D341Med (cell line): ENCODE data around the gene ZNF35.
"Not testable (repeated sequence)": the region's sequence is repeated elsewhere in the genome, so short reads cannot be mapped to it uniquely, and the experiment has no call there.

Experiments used
- DNase-seq: peaks from one replicate; pipeline ENCODE4 v3.0.0; 2012; ENCODE audit warnings: low spot score

The ZNF35 gene

DNA sequence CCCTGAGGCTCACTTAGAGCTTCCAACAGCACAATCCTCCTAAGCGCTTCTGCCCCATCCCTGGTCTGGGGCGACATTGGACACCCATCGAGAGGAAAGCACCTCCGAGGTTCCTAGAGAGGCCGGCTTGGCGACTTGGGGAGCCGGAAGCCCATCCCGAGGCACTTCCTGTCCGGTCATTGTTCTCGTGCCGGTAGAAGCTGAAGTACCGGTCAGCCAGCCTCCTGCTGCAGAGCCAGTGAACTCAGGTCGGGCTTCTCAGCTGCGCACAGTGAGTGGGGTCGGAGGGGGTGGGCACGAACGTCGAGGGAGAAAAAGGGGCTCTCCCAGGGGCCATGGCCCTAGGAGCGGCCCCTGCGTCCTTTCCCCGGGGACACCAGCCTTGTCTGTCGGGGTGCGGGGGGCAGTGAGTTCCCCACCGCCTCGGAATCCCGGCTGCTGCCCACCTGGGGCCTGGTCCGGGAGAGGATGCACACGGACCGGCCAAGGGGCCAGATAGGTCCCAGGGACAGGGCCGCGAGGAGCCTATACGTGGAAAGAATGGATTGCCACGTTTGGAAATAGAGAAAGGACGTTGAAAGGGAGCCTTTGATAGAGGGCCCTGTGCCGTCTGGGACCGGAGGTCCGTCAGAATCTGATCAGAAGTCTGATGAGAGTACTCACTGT, at the start of gene ZNF35:
ZNF35 (plus strand) TSS at position 169 of the 666 bp plus-strand sequence. CDS start 2,336 bp downstream, outside the sequence.
- peak; percentile 91 for DNase-seq

DNA sequence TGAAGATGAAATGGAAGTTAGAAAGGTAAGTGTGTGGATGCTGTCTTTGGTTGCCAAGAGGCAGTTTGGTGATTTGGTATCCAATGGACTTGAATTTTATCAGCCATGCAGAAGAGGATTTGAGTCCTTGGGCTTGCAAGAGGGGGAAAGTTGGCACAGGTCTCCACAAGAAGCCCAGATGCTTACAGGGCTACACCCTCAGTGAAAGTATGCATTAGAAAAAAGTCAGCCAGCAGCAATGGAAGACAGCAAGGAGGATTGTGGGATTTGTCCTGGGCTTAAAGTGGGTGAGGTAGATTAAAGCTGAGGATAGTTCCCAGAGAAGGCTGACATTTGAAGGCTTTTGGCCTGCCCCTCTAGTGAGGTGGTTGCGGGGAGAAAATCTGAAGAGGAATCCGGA, 46.8 kb upstream of the ZNF35 start:
- DNase-seq, result no peak

DNA sequence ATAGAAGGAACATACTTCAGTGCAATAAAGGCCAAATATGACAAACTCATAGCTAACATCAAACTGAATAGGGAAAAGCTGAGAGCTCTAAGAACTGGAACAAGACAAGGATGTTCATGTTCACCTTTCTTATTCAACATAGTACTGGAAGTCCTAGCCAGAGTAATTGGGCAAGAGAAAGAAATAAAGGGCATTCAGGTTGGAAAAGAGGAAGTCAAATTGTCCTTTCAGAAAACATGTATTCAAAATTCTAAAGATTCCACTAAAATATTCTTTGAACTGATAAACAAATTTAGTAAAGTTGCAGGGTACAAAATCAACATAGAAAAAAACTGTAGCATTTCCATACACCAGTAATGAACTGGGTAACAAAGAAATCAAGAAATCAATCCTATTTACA, 35.9 kb upstream of the ZNF35 start:
- no peak for DNase-seq

DNA sequence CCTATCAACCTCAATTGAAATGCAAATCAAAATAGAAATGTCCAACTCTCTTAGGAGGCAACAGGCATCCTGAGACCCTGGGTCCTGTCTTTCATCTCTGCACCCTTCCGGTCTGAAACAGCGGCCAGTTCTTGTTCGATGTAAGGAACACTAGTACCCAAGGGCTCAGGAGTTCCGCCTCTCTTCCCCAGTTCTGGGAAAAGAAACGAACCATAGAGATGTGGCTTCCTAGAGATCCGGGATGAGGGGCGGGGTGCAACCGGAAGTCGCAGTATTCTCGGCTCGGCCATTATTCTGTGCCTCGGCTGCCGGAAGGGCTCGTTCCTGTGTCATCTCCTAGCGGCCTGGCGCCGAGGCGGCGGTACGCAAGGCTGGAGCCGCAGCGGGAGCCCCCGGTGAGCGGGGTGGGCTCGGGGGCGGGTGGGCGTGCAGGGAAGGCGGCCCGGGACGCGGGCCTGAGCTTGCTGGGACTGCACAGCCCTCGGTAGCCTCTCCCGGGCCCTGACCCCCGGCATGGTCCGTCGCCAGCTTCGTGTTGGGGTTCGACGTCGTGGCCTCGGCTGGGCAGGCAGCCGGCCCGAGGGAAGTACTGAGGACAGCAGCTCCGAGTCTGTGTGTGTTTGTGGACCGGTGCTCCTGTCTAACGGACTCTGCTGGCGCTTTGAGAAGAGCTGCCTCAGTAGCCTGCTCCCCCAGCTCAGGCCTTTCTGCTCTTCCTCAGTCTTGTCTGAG, 23.6 kb upstream of the ZNF35 start, which contains the start of gene ZNF197:
ZNF197 (plus strand) TSS at position 288 of the 732 bp plus-strand sequence. CDS start 4,119 bp downstream, outside the sequence.
- DNase-seq, result peak; percentile 93

DNA sequence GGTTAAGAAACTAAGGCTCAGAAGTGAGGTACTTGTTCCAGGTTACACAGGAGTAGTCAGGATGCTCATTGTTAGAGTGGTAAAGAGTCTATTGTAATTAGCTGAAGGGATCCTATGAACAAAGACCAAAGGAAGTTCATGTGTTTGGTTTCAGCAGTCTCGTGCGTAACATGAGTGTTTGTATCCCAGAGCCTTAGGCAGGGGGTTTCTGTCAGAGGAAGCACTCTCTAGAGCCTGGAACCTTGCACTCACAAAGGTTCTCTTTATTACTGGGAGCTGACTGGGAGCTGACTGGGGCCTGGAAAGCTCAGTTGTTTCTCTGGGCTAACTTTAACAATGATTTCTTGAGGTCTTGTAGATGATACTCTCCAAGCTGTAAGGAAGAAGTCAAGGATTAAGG, 19.8 kb upstream of the ZNF35 start:
- no peak for DNase-seq

DNA sequence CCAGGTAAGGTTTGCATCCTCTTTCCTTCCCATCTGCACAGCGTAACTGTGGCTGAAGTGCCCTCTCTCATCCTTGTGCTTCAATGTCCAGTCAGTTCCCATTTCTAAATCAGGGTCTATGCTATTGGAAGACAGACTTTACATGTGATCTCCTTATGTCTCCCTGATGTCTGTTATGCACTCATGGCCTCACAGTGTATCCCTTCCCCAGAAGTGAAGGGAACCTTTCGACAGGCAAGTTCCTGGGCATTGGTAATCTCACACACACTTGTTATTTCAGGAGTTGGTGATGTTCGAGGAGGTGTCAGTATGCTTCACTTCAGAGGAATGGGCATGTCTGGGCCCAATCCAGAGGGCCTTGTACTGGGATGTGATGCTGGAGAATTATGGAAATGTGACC, 16.3 kb upstream of the ZNF35 start:
- no peak for DNase-seq

DNA sequence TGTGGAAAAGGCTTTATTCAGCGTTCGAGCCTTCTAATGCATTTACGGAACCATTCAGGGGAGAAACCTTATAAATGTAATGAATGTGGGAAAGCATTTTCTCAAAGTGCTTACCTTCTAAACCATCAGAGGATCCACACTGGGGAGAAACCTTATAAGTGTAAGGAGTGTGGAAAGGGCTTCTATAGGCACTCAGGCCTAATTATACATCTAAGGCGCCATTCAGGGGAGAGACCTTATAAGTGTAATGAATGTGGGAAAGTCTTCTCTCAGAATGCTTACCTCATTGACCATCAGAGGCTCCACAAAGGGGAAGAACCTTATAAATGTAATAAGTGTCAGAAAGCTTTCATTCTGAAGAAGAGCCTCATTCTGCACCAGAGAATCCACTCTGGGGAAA, 6.2 kb upstream of the ZNF35 start:
- DNase-seq, result no peak

DNA sequence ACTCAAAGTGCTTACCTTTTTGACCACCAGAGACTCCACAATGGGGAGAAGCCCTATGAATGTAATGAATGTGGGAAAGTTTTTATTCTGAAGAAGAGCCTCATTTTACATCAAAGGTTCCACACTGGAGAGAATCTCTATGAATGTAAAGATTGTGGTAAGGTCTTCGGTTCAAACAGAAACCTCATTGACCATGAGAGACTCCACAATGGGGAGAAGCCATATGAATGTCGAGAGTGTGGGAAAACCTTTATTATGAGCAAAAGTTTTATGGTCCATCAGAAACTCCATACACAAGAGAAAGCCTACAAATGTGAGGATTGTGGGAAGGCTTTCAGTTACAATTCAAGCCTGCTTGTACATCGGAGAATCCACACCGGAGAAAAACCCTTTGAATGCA, 5.5 kb upstream of the ZNF35 start:
- DNase-seq, result no peak

DNA sequence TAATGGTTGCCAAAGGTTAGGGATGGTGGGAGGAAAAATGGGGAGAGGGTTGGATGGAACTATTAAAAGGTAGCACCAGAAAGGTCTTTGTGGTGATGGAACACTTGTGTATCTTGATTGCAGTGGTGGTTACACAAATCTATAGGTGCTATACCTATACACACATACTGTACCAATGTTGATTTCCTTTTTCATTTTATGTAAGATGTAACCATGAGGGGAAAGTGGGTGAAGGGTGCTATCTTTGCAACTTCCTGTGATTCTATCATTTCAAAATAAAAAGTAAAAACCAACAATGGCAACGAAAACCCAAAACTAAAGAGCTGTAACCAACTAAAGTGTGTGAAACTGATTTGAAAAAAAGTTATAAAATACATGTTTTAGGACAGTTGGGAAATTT, 761 bp upstream of the ZNF35 start:
- no peak for DNase-seq

DNA sequence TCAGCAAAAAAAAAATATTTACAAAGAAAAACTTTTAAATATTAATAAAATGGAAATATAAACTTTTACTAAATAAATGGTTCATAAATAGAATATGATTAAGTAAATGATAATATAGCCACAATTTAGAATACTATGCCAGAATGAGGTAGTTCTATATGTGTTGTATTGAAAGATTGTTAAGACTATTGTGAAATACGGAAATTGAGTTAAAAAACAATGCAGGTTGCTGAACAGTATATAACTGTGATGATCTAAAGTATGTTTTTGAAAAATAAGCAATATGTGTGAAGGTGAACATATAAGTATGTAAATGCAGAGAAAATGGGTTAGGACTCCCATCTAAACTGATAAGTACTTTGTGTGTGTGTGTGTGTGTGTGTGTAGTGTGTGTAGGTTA, 1.2 kb downstream of the ZNF35 start:
- no peak for DNase-seq

DNA sequence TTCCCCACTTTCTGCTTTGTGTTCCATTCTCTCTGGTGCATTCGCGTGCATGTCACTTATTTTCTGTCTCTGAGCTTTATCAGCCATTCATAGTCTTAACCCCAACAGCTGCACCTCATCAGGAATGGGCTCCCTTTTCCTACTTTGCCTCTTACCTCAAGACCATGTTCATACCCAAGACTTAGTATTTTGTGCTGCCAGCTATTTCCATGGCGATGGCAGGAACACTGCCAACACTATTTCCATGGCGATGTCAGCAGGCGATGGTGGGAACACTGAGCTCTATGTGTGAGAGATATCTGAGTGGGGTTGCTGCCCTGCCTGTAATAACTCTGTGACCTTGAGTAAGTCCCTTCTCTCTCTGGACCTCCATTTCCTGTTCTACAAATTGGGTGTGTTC, 5.5 kb downstream of the ZNF35 start:
- DNase-seq, result no peak

DNA sequence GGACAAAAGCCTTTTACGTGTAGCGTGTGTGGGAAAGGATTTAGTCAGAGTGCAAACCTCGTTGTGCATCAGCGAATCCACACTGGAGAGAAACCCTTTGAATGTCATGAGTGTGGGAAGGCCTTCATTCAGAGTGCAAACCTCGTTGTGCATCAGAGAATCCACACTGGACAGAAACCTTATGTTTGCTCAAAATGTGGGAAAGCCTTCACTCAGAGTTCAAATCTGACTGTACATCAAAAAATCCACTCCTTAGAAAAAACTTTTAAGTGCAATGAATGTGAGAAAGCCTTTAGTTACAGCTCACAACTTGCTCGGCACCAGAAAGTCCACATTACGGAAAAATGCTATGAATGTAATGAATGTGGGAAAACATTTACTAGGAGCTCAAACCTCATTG, 10.5 kb downstream of the ZNF35 start:
- DNase-seq, result no peak

DNA sequence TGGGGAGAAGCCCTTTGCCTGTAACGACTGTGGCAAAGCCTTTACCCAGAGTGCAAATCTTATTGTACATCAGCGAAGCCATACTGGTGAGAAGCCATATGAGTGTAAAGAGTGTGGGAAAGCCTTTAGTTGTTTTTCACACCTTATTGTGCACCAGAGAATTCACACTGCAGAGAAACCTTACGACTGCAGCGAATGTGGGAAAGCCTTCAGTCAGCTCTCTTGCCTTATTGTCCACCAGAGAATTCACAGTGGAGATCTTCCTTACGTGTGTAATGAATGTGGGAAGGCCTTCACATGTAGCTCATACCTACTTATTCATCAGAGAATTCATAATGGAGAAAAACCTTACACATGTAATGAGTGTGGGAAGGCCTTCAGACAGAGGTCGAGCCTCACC, 10.9 kb downstream of the ZNF35 start:
- no peak for DNase-seq

DNA sequence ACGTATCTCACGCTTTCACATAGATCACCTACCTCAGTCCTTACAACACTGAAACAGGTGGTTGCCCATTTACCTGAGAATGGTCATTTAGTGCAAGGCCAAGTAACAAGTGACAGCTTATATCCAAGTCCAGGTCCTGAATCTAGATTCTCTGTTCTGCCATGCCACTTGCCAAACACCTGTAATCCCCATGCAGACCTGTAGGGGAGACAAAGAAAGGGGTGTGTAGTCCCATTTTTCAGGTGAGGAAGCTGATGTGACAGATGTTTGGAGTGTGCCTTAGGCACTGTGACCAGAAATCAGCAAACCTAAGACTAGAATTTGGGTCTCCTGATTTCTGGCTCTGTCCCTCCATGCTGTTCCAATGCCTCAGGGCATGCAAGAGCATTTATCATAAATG, 12.7 kb downstream of the ZNF35 start:
- no peak for DNase-seq

DNA sequence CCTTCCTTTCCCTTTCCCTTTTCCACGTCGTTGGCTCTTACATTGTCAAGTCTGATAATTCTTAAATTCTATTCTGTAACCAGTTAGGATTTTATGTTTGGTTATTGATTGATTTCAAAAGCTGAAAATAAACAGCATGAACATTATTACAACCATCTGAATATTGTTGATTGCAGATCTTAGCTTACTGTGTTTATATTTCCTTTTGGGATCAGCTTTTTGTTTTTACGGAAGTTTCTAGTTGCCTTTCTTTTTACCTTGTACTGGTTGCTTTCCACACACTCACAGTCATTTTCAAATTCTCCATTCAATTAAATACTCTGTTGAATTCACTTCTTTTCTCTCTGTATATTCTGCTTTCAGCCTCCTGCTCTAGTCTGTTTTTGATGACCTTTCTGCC, 16.6 kb downstream of the ZNF35 start:
- no peak for DNase-seq

DNA sequence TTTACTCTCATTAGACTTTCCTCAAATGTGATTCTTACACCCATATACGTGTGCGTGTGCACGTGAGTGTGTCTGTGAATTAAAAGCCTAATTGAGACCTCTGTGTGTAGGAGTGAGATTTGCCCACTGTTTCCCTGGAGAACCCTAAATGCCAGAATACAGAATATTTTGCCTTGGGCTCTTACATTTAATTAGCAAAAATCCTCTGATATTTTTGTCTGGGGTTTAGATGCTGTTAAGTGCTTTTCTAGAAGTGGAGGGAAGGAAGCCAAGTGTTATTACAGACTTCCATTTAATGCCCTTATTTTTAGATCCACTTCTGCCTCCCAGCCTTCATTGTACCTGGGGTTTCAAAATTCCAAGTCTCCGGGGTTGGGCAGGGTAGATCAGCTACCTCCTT, 17.8 kb downstream of the ZNF35 start:
- no peak for DNase-seq

DNA sequence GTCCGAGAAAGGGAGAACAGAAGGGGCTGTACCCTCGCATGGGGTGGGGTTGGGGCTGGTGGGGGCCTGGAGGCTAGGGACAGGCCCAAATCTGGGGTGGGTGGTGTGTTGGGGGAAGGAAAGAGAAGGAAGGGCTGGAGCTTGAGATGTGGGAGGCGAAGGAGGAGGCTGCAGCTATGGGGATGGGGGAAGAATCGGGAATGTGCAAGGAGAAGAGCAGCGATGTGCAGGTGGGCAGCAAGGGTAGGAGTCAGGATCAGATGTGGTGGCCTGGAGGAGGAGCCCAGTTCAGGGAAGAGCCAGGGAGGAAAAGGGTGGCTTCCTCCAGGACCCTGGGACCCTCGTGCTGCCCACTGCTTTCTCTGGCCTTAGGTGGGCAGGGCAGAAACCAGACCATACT, 21.2 kb downstream of the ZNF35 start:
- DNase-seq, result no peak

DNA sequence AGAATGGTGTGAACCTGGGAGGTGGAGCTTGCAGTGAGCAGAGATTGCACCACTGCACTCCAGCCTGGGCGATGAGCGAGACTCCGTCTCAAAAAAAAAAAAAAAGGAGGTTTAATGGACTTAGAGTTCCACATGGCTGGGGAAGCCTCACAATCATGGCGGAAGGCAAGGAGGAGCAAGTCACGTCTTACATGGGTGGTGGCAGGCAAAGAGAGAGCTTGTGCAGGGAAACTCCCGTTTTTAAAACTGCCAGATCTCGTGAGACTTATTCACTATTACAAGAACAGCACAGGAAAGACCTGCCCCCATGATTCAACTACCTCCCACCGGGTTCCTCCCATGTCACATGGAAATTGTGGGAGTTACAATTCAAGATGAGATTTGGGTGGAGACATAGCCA, 24.9 kb downstream of the ZNF35 start:
- DNase-seq, result not testable (repeated sequence)

DNA sequence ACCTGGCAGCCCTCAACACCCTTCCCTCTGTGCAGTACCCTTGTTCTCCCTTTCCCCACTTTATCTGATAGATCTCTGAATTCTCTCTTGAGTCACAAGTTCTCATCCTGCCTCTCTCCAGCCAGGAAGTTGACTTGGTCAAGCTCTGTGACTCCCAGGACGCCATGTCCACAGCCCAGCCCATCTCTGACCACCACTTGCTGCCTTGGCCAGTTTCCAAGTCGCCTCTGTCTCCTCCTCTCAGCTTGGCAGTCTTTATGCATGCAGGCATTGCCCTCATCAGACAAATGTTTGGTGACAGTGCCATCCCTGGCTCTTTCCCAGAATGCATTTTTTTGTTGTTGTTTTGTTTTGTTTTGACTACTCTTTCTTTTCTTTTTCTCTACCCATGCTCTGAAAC, 25.7 kb downstream of the ZNF35 start:
- no peak for DNase-seq

DNA sequence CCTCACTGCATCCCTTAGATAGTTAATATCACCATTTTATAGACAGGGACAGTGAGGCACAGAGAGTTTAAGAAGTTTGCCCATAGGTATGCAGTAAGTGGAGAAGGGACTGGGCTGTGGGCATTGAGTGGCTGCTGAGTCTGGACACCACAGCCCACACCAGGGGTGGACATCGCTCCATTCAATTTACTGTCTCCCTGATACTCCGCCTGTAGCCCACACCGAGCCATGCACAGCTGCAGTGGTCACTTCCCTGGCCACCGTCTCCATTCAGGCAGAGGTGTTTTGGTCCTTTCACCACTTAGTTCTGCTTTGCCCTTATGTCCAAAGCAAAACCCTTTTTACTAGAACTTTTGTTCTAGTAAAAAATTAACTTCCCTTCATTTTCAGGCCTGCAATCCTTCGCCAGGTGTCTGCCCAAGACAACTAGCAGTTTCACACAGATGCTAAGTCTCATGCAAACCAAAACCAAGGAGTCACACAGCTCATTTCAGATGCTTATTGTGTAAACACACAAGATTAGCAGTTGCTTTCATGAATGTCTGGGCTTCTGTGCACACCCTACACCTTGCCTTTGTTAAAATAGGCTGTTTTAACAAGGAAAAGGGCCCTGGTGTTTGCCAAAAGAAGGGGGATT, 30.1 kb downstream of the ZNF35 start:
- DNase-seq, result no peak

DNA sequence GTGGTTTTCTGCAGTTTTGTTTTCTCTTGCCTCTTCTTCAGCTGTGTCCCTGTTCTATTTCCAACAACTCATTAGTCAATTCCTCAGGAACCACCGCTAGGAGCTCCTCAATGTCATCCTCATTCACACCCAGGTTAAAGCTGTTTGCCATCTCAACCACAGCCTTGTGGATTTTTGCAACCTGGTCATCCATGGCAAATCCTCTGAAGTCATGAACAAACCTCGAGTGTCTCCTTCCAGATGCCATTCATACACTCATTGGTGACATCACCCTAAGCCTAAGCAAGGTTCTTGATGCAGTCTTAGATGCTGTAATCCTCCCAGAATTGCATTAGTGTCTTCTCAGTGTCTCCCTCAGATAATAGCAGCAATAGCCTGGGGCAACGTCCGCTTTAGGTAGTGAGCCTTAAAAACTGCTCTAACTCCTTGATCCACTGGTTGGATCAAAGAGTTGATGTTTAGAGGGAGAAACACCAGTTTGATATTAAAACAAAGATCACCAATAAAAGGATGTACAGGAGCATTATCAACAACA, 32.5 kb downstream of the ZNF35 start:
- no peak for DNase-seq

DNA sequence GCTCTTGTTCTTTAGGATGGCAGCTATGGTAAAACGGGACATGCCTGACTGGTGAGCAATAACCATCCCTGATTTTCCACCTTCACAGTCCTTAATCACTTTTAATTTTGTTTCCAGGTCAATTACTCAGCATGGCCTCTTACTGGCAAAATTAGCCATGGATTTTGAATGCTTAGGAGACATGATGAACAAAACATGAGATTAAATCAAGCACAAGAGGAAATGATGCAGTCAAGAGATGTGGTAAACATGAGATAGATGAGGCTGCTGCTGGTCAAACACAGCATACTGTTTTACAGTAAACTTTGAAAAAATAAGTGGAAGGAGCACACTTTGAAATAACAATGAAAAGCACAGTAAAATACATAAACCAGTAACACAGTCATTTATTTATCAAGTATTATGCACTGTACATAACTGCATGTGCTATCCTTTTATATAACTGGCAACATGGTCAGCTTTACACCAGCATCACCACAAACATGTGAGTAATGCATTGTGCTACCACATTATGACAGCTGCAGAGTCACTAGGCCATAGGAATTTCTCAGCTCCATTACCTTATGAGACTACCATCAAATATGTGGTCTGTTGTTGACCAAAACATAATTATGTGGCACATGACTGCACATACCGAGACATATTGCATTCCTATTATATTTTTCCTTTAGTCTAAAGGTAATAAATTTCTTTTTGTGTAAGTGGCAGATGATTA, 33.8 kb downstream of the ZNF35 start:
- no peak for DNase-seq
